ENCODE data around the gene CXCL1.

GRCh38 chr4:73870260-73870659 lies 1.1 kb downstream of the CXCL1 start:
- TF ChIP-seq CTCF (IDR thresholded peaks at IDR 0.05) (no peak), POLR2A (IDR thresholded peaks at IDR 0.05) (no peak)

Measured in body of pancreas (tissue), 4 donors.